Body of pancreas (tissue), 4 donors: ENCODE results near the gene ZNF407. TPM values are rescaled to one million over a fixed set of nuclear protein-coding genes. Genes with fewer than 3 reads are reported as not detected.
A peak's percentile ranks its signal among the peaks of the same experiment; 100 is the strongest.
"Not testable (repeated sequence)": the region's sequence is repeated elsewhere in the genome, so short reads cannot be mapped to it uniquely, and the experiment has no call there.

ENCODE experiments used
- ATAC-seq: fragments of 150-250 bp; one replicate; pipeline ENCODE4 v1.9.1; 2016
- DNase-seq, 4 donors: peaks; one replicate each; pipeline ENCODE4 v3.0.0-alpha.2; 2019
- H3K27ac ChIP-seq, 4 donors: fragments of 200-600 bp; sonication (generic); 1 replicate in 3 of 4; 2 replicates in 1 of 4; pipeline versions ENCODE4 v1.5.1 to v1.6.1; 2016 to 2019; ENCODE audit warnings: mild to moderate bottlenecking in 1 of 4, mixed read lengths in 1 of 4, moderate library complexity in 1 of 4
- H3K27me3 ChIP-seq, 2 donors: fragments of 200-600 bp; sonication (generic); one replicate each; pipeline ENCODE4 v1.6.0; 2016; ENCODE audit warnings: mild to moderate bottlenecking in 1 of 2
- H3K36me3 ChIP-seq, 2 donors: fragments of 200-600 bp; sonication (generic); replicated peaks in 1 of 2; 2 replicates each; pipeline ENCODE4 v1.5.1; 2016; ENCODE audit warnings: low read depth in 2 of 2; ENCODE audit not compliant: insufficient read depth in 1 of 2
- H3K4me1 ChIP-seq: fragments of 200-600 bp; sonication (generic); one replicate; pipeline ENCODE4 v1.6.0; 2016
- H3K4me3 ChIP-seq, 2 donors: fragments of 200-600 bp; sonication (generic); 1 replicate in 1 of 2; 2 replicates in 1 of 2; pipeline ENCODE4 v1.5.1; 2016 to 2019
- H3K9me3 ChIP-seq, 3 donors: fragments of 200-600 bp; sonication (generic); 1 replicate in 2 of 3; 2 replicates in 1 of 3; pipeline ENCODE4 v1.5.1; 2016
- POLR2A ChIP-seq, 3 donors: fragments of 450-650 bp; IDR thresholded peaks; one replicate each; pipeline ENCODE4 v1.6.1; 2016; ENCODE audit warnings: antibody characterized with exemption in 3 of 3, mild to moderate bottlenecking in 2 of 3
- WGBS, 2 donors: methylation state at CpG; one replicate each; pipeline ENCODE4 v1.1.5; 2017; 5-methylcytosine and 5-hydroxymethylcytosine counted together
- intact Hi-C: fragments of 100-400 bp; cut with DNase I; formaldehyde crosslinking; loops from one replicate; pipeline ENCODE4 v1.15.1; 2023
- total RNA-seq, 2 donors: library from RNA; depleted of rRNA; stranded (reverse); fragments of >200 nt; gene quantifications; one replicate each; pipeline ENCODE4 v1.1.0, GENCODE V29; 2016
- TF ChIP-seq, protein P1 (sequence below), 7 experiments: fragments of 450-650 bp in 4 of 7; fragments of 200-600 bp in 3 of 7; sonication (generic) in 3 of 7; IDR thresholded peaks; one replicate each; pipeline ENCODE4 v1.5.1; 2016 to 2019; ENCODE audit warnings: antibody characterized with exemption in 7 of 7

The ZNF407 gene
- total RNA-seq, 2 donors from 2014 or later, result 14.3 to 19.1 TPM

DNA sequence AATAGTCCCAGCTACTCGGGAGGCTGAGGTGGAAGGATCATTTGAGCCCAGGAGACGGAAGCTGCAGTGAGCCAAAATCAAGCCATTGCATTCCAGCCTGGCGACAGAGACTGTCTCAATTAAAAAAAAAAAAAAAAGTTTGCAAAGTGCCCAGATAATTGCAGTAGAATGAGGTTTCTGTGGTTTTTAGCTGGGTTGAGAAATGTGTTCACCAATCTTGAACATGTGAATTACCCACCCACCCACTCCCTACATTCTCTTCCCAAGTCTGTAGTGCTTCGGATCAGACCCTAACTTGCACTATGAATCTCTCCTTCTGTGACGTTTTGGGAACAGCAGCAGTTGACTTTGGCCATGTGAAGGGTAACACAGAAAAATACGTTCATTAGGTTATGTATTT is 363.9 kb downstream of the ZNF407 start:
- Histone ChIP-seq H3K27me3 (no peaks in the 10 kb centered on the region), H3K4me3 (no peak overlapping the region), H3K36me3 (no peaks in the 10 kb centered on the region), H3K27ac (no peak overlapping the region), H3K4me1 (no peaks in the 10 kb centered on the region), H3K9me3 (no peaks in the 10 kb centered on the region)
- WGBS, 2 donors, result 83 to 84% methylated on average over 6 of the region's 6 CpGs
- DNase-seq (no peak), ATAC-seq (no peak)
- TF ChIP-seq POLR2A (IDR thresholded peaks at IDR 0.05), result no peak
- TF ChIP-seq, protein P1, sequence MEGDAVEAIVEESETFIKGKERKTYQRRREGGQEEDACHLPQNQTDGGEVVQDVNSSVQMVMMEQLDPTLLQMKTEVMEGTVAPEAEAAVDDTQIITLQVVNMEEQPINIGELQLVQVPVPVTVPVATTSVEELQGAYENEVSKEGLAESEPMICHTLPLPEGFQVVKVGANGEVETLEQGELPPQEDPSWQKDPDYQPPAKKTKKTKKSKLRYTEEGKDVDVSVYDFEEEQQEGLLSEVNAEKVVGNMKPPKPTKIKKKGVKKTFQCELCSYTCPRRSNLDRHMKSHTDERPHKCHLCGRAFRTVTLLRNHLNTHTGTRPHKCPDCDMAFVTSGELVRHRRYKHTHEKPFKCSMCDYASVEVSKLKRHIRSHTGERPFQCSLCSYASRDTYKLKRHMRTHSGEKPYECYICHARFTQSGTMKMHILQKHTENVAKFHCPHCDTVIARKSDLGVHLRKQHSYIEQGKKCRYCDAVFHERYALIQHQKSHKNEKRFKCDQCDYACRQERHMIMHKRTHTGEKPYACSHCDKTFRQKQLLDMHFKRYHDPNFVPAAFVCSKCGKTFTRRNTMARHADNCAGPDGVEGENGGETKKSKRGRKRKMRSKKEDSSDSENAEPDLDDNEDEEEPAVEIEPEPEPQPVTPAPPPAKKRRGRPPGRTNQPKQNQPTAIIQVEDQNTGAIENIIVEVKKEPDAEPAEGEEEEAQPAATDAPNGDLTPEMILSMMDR (IDR thresholded peaks at IDR 0.05), result no peak
- intact Hi-C loops, result no loop called here

DNA sequence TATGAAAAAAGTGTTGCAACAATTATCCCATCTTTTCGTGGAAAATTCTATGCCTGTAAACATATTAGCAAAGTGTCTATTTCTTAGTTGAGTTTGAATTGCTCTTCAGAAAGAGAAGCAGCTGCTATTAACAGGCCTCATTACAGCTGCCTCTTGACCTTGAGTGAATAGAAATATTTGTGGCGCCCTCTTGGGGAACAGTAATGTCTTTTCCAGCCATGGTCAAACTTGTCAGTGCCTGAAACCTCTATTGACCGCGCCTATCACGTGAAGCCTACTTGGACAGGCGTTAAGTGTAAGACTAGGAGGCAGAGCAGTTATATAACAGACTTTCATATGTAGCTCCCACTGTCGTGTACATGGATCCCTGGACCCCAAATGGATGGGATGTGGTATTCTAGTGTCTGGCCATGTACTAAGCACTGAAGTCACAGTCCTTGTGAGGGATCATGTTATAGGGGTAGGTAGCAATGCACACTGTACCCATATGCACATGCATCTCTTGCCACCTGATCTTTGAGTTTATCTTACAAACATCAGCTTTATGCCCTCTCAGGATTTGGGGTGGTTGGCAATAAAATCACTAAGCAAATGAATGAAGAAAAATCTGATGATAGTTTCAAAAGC is 366.3 kb downstream of the ZNF407 start:
- Histone ChIP-seq H3K4me1 (no peaks in the 10 kb centered on the region), H3K9me3 (no peaks in the 10 kb centered on the region), H3K27ac (no peak overlapping the region), H3K36me3 (no peaks in the 10 kb centered on the region), H3K27me3 (no peaks in the 10 kb centered on the region), H3K4me3 (no peak overlapping the region)
- DNase-seq (peak; percentile 23 to 61 (median 54)), ATAC-seq (peak; percentile 73)
- intact Hi-C loops, result no loop called here
- 30 to 38% methylated on average over 7 of the region's 7 CpGs for WGBS, 2 donors
- TF ChIP-seq POLR2A (IDR thresholded peaks at IDR 0.05), result no peak
- TF ChIP-seq, protein P1 (IDR thresholded peaks at IDR 0.05), result peak in 6 of 7 experiments; percentile 15 to 65 (median 38)

DNA sequence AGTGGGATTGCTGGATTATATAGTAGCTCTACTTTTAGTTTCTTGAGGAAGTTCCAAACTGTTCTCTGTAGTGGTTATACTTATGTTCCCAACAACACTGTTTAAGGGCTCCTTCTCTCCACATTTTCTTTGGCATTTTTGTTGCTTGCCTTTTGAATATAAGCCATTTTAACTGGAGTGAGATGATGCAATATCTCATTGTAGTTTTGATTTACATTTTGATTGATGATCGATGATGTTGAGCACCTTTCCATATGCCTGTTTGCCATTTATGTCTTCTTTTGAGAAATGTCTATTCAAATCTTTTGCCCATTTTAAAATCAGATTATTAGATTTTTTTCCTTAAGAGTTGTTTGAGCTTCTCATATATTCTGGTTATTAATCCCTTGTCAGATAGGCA is 368.0 kb downstream of the ZNF407 start:
- ATAC-seq, result no peak
- TF ChIP-seq, protein P1 (IDR thresholded peaks at IDR 0.05), result no peak
- TF ChIP-seq POLR2A (IDR thresholded peaks at IDR 0.05), result no peak
- Histone ChIP-seq H3K4me3 (no peak overlapping the region), H3K27me3 (no peaks in the 10 kb centered on the region), H3K36me3 (no peaks in the 10 kb centered on the region), H3K27ac (no peak overlapping the region), H3K4me1 (no peaks in the 10 kb centered on the region), H3K9me3 (no peaks in the 10 kb centered on the region)
- intact Hi-C loops, result no loop called here
- WGBS, 2 donors, result 91 to 94% methylated on average over 1 of the region's 1 CpG
- no peak for DNase-seq

DNA sequence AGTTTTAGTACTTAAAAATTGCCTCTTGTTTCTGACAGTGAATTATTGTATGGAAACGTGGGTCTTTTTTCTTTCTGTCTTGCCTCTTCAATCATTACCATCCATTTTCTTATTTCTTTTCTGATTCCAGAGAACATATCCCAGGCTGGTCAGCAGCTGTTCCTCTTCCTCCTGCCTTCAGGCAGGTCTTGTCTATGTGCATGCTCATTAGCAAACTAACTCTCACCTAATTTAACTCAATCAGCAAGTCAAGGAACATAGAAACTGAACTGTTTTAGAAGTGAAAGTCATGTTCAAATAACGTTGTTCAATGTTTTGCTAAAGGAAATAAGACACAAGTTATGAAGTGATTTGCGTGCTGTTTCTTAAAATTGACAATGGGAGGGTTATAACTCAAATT is 369.8 kb downstream of the ZNF407 start:
- Histone ChIP-seq H3K4me1 (no peaks in the 10 kb centered on the region), H3K27ac (no peak overlapping the region), H3K27me3 (no peaks in the 10 kb centered on the region), H3K9me3 (no peaks in the 10 kb centered on the region), H3K4me3 (no peak overlapping the region), H3K36me3 (no peaks in the 10 kb centered on the region)
- WGBS, 2 donors, result 83 to 89% methylated on average over 3 of the region's 3 CpGs
- TF ChIP-seq POLR2A (IDR thresholded peaks at IDR 0.05), result no peak
- TF ChIP-seq, protein P1 (IDR thresholded peaks at IDR 0.05), result no peak
- DNase-seq, result no peak
- ATAC-seq, result no peak
- intact Hi-C loops, result no loop called here

DNA sequence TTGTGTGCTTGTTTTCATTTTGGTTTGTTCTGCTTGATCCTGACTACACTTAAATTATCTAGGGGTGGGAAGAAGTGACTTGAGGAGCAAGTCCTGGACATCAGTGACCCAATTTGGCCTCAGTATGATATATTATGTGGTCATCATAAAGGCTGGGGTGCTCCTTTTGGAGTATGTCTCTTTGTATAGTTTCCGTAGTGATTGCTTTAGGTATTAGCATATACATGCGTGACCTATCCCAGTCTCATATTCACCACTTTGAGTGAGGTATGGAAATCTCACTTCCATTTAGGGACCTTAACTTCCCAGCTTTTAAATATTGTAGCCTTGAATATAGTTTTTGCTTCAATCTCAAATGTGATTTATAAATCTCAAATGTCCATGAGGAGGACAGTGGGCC is 370.3 kb downstream of the ZNF407 start:
- no peaks in the 10 kb centered on the region for H3K27me3 ChIP-seq
- intact Hi-C loops, result no loop called here

DNA sequence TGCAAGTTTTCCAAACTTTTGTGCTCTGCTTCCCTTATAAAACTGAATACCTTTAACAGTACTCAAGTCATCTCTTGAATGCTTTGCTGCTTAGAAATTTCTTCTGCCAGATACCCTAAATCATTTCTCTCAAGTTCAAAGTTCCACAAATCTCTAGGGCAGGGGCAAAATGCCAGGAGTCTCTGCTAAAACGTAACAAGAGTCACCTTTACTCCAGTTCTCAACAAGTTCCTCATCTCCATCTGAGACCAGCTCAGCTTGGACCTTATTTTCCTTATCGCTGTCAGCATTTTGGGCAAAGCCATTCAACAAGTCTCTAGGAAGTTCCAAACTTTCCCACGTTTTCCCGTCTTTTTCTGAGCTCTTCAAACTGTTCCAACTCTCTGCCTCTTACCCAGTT is 373.7 kb downstream of the ZNF407 start:
- H3K4me1 ChIP-seq, intact Hi-C loops, H3K4me3 ChIP-seq, H3K36me3 ChIP-seq, H3K9me3 ChIP-seq, DNase-seq, H3K27me3 ChIP-seq, ATAC-seq, H3K27ac ChIP-seq: not testable (repeated sequence)
- 77% methylated on average over 4 of the region's 4 CpGs for WGBS, 2 donors

More for the DNA sequence above, 370.3 kb downstream of the ZNF407 start:
- DNase-seq (no peak), ATAC-seq (no peak)
- WGBS, 2 donors, result 94 to 96% methylated on average over 2 of the region's 2 CpGs
- no peak overlapping the region for H3K4me3 ChIP-seq
- no peaks in the 10 kb centered on the region for H3K9me3 ChIP-seq
- no peak overlapping the region for H3K27ac ChIP-seq
- TF ChIP-seq POLR2A (IDR thresholded peaks at IDR 0.05), result no peak
- TF ChIP-seq, protein P1 (IDR thresholded peaks at IDR 0.05), result no peak
- H3K4me1 ChIP-seq, result no peaks in the 10 kb centered on the region
- H3K36me3 ChIP-seq, result no peaks in the 10 kb centered on the region

DNA sequence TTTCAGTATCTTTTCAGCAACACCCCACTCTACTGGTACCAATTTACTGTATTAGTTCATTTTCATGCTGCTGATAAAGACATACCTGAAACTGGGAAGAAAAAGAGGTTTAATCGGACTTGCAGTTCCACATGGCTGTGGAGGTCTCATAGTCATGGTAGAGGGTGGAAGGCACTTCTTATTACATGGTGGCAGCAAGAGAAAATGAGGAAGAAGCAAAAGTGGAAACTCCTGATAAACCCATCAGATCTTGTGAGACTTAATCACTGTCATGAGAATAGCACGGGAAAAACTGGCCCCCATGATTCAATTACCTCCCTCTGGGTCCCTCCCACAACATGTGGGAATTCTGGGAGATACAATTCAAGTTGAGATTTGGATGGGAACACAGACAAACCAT is 374.1 kb downstream of the ZNF407 start:
- ATAC-seq, H3K27me3 ChIP-seq, H3K9me3 ChIP-seq, H3K27ac ChIP-seq, DNase-seq, H3K36me3 ChIP-seq, H3K4me1 ChIP-seq, intact Hi-C loops, H3K4me3 ChIP-seq: not testable (repeated sequence)
- WGBS, 2 donors, result 29 to 76% methylated on average over 2 of the region's 2 CpGs
